ENCODE data around the gene SPATA18.
A peak's percentile ranks its signal among the peaks of the same experiment; 100 is the strongest.

SPATA18 gene

GRCh38 chr4:52015366-52015765 is 35.7 kb upstream of the SPATA18 start:
- H2BK5ac ChIP-seq (ENCODE audit: low read length), result no peak overlapping the region

GRCh38 chr4:52016981-52017380 is 34.1 kb upstream of the SPATA18 start:
- Histone ChIP-seq H2BK12ac (ENCODE audit: low read length) (no peak overlapping the region), H2AK5ac (ENCODE audit: low read depth, low read length) (no peak overlapping the region), H3K27ac (replicated peaks; ENCODE audit: low read length) (no peak overlapping the region), H2BK5ac (ENCODE audit: low read length) (no peak overlapping the region), H3K4me1 (ENCODE audit: control insufficient read depth in 2 of 2, insufficient read depth in 1 of 2, low read depth in 1 of 2, low read length in 2 of 2) (no peaks in the 10 kb centered on the region), H3K4me3 (ENCODE audit: low read length in 2 of 2) (no peak overlapping the region), H2AFZ (ENCODE audit: low read length) (no peak overlapping the region), H3K14ac (ENCODE audit: low read length) (no peak overlapping the region), H3K79me1 (ENCODE audit: low read depth, low read length) (no peaks in the 10 kb centered on the region), H3K23ac (ENCODE audit: low read depth, low read length, poor library complexity) (no peak overlapping the region), H3K4ac (ENCODE audit: low read length) (no peak overlapping the region), H3K4me2 (ENCODE audit: insufficient read depth, low read length, poor library complexity, severe bottlenecking) (no peak overlapping the region), H3K27me3 (ENCODE audit: control insufficient read depth in 3 of 3, insufficient read depth in 3 of 3, low read depth in 1 of 3, low read length in 3 of 3) (no peaks in the 10 kb centered on the region), H2BK15ac (ENCODE audit: low read length) (no peak overlapping the region), H3K18ac (ENCODE audit: low read length) (no peak overlapping the region), H3K36me3 (replicated peaks in 1 of 2; ENCODE audit: control insufficient read depth in 2 of 2, insufficient read depth in 2 of 2, low read length in 2 of 2) (peaks cover 4 to 9% of the 10 kb centered on the region in 2 donors), H3K9ac (ENCODE audit: low read depth, low read length, poor library complexity) (no peak overlapping the region), H4K91ac (ENCODE audit: low read depth, low read length, poor library complexity) (no peak overlapping the region), H3K9me3 (replicated peaks in 1 of 2; ENCODE audit: control insufficient read depth in 2 of 2, insufficient read depth in 1 of 2, low read depth in 1 of 2, low read length in 2 of 2) (no peaks in the 10 kb centered on the region), H4K8ac (ENCODE audit: low read depth, low read length) (no peak overlapping the region), H2BK120ac (ENCODE audit: low read depth, low read length) (no peak overlapping the region)
- DNase-seq (ENCODE audit: low spot score), result no peak
- no CpG with 5 or more reads among the region's 3 CpGs for WGBS, 2 donors (ENCODE audit: extremely low coverage in 2 of 2, insufficient read length in 2 of 2, insufficient replicate concordance in 1 of 2)

More at GRCh38 chr4:52015366-52015765, 35.7 kb upstream of the SPATA18 start:
- no peaks in the 10 kb centered on the region for H3K9me3 ChIP-seq (replicated peaks in 1 of 2; ENCODE audit: control insufficient read depth in 2 of 2, insufficient read depth in 1 of 2, low read depth in 1 of 2, low read length in 2 of 2)
- H2BK120ac ChIP-seq (ENCODE audit: low read depth, low read length), result no peak overlapping the region
- no peaks in the 10 kb centered on the region for H3K27me3 ChIP-seq (ENCODE audit: control insufficient read depth in 3 of 3, insufficient read depth in 3 of 3, low read depth in 1 of 3, low read length in 3 of 3)
- no peak for DNase-seq (ENCODE audit: low spot score)
- H3K14ac ChIP-seq (ENCODE audit: low read length), result no peak overlapping the region
- H2BK15ac ChIP-seq (ENCODE audit: low read length), result no peak overlapping the region
- H3K4me3 ChIP-seq (ENCODE audit: low read length in 2 of 2), result no peak overlapping the region
- no peak overlapping the region for H3K9ac ChIP-seq (ENCODE audit: low read depth, low read length, poor library complexity)
- no peak overlapping the region for H2BK12ac ChIP-seq (ENCODE audit: low read length)
- peaks cover 0 to 2% of the 10 kb centered on the region in 2 donors for H3K36me3 ChIP-seq (replicated peaks in 1 of 2; ENCODE audit: control insufficient read depth in 2 of 2, insufficient read depth in 2 of 2, low read length in 2 of 2)
- no peak overlapping the region for H3K27ac ChIP-seq (replicated peaks; ENCODE audit: low read length)
- H4K91ac ChIP-seq (ENCODE audit: low read depth, low read length, poor library complexity), result no peak overlapping the region
- peak overlapping the region; percentile 11 for H2AFZ ChIP-seq (ENCODE audit: low read length)
- WGBS, 2 donors (ENCODE audit: extremely low coverage in 2 of 2, insufficient read length in 2 of 2, insufficient replicate concordance in 1 of 2), result no CpG with 5 or more reads among the region's 7 CpGs
- H4K8ac ChIP-seq (ENCODE audit: low read depth, low read length), result no peak overlapping the region
- H3K79me1 ChIP-seq (ENCODE audit: low read depth, low read length), result no peaks in the 10 kb centered on the region
- H2AK5ac ChIP-seq (ENCODE audit: low read depth, low read length), result no peak overlapping the region
- H3K4me2 ChIP-seq (ENCODE audit: insufficient read depth, low read length, poor library complexity, severe bottlenecking), result no peak overlapping the region
- H3K4me1 ChIP-seq (ENCODE audit: control insufficient read depth in 2 of 2, insufficient read depth in 1 of 2, low read depth in 1 of 2, low read length in 2 of 2), result no peaks in the 10 kb centered on the region
- H3K18ac ChIP-seq (ENCODE audit: low read length), result no peak overlapping the region
- no peak overlapping the region for H3K4ac ChIP-seq (ENCODE audit: low read length)
- H3K23ac ChIP-seq (ENCODE audit: low read depth, low read length, poor library complexity), result no peak overlapping the region

- H3K4me3 ChIP-seq (ENCODE audit: low read length in 2 of 2), result no peak overlapping the region
- H3K4ac ChIP-seq (ENCODE audit: low read length), result no peak overlapping the region
- H3K9me3 ChIP-seq (replicated peaks in 1 of 2; ENCODE audit: control insufficient read depth in 2 of 2, insufficient read depth in 1 of 2, low read depth in 1 of 2, low read length in 2 of 2), result no peaks in the 10 kb centered on the region
- no peak overlapping the region for H3K14ac ChIP-seq (ENCODE audit: low read length)
- no peak overlapping the region for H3K18ac ChIP-seq (ENCODE audit: low read length)
- H3K79me1 ChIP-seq (ENCODE audit: low read depth, low read length), result no peaks in the 10 kb centered on the region
- H2BK5ac ChIP-seq (ENCODE audit: low read length), result no peak overlapping the region
- H4K8ac ChIP-seq (ENCODE audit: low read depth, low read length), result no peak overlapping the region
- no peak overlapping the region for H3K4me2 ChIP-seq (ENCODE audit: insufficient read depth, low read length, poor library complexity, severe bottlenecking)
- no peak for DNase-seq (ENCODE audit: low spot score)
- H3K27ac ChIP-seq (replicated peaks; ENCODE audit: low read length), result no peak overlapping the region
- no peak overlapping the region for H2AK5ac ChIP-seq (ENCODE audit: low read depth, low read length)
- H2BK12ac ChIP-seq (ENCODE audit: low read length), result no peak overlapping the region
- no peak overlapping the region for H3K23ac ChIP-seq (ENCODE audit: low read depth, low read length, poor library complexity)
- no peak overlapping the region for H2BK120ac ChIP-seq (ENCODE audit: low read depth, low read length)
- WGBS, 2 donors (ENCODE audit: extremely low coverage in 2 of 2, insufficient read length in 2 of 2, insufficient replicate concordance in 1 of 2), result no CpG with 5 or more reads among the region's 1 CpG
- H3K27me3 ChIP-seq (ENCODE audit: control insufficient read depth in 3 of 3, insufficient read depth in 3 of 3, low read depth in 1 of 3, low read length in 3 of 3), result no peaks in the 10 kb centered on the region
- no peak overlapping the region for H2BK15ac ChIP-seq (ENCODE audit: low read length)
- H3K36me3 ChIP-seq (replicated peaks in 1 of 2; ENCODE audit: control insufficient read depth in 2 of 2, insufficient read depth in 2 of 2, low read length in 2 of 2), result peaks cover 4 to 17% of the 10 kb centered on the region in 2 donors
- no peak overlapping the region for H4K91ac ChIP-seq (ENCODE audit: low read depth, low read length, poor library complexity)
- H3K4me1 ChIP-seq (ENCODE audit: control insufficient read depth in 2 of 2, insufficient read depth in 1 of 2, low read depth in 1 of 2, low read length in 2 of 2), result no peaks in the 10 kb centered on the region
- H3K9ac ChIP-seq (ENCODE audit: low read depth, low read length, poor library complexity), result no peak overlapping the region
- no peak overlapping the region for H2AFZ ChIP-seq (ENCODE audit: low read length)
These were observed 33.3 kb upstream of the SPATA18 start for GRCh38 chr4:52017814-52018213.

GRCh38 chr4:52019936-52020657 is 31.0 kb upstream of the SPATA18 start, which contains the start of gene LRRC66:
Gene LRRC66 (minus strand): TSS chr4:52020363. CDS start chr4:52017613, 2,750 bp downstream.
- H2BK12ac ChIP-seq (ENCODE audit: low read length), result no peak within 1 kb of the TSS
- no peak within 1 kb of the TSS for H2BK5ac ChIP-seq (ENCODE audit: low read length)
- no peaks in the 10 kb centered on the region for H3K4me1 ChIP-seq (ENCODE audit: control insufficient read depth in 2 of 2, insufficient read depth in 1 of 2, low read depth in 1 of 2, low read length in 2 of 2)
- no peak within 1 kb of the TSS for H2BK15ac ChIP-seq (ENCODE audit: low read length)
- no peaks in the 10 kb centered on the region for H3K9me3 ChIP-seq (replicated peaks in 1 of 2; ENCODE audit: control insufficient read depth in 2 of 2, insufficient read depth in 1 of 2, low read depth in 1 of 2, low read length in 2 of 2)
- H4K91ac ChIP-seq (ENCODE audit: low read depth, low read length, poor library complexity), result no peak within 1 kb of the TSS
- no peak within 1 kb of the TSS for H3K18ac ChIP-seq (ENCODE audit: low read length)
- H3K79me1 ChIP-seq (ENCODE audit: low read depth, low read length), result no peaks in the 10 kb centered on the region
- no peak within 1 kb of the TSS for H4K8ac ChIP-seq (ENCODE audit: low read depth, low read length)
- no peak for DNase-seq (ENCODE audit: low spot score)
- H3K4me3 ChIP-seq (ENCODE audit: low read length in 2 of 2), result no peak within 1 kb of the TSS
- H2AK5ac ChIP-seq (ENCODE audit: low read depth, low read length), result no peak within 1 kb of the TSS
- H3K23ac ChIP-seq (ENCODE audit: low read depth, low read length, poor library complexity), result no peak within 1 kb of the TSS
- H2BK120ac ChIP-seq (ENCODE audit: low read depth, low read length), result no peak within 1 kb of the TSS
- H3K27ac ChIP-seq (replicated peaks; ENCODE audit: low read length), result no peak within 1 kb of the TSS
- H3K9ac ChIP-seq (ENCODE audit: low read depth, low read length, poor library complexity), result no peak within 1 kb of the TSS
- peaks cover 8 to 40% of the 10 kb centered on the region in 2 donors for H3K36me3 ChIP-seq (replicated peaks in 1 of 2; ENCODE audit: control insufficient read depth in 2 of 2, insufficient read depth in 2 of 2, low read length in 2 of 2)
- no peak within 1 kb of the TSS for H3K14ac ChIP-seq (ENCODE audit: low read length)
- no peak within 1 kb of the TSS for H2AFZ ChIP-seq (ENCODE audit: low read length)
- H3K4me2 ChIP-seq (ENCODE audit: insufficient read depth, low read length, poor library complexity, severe bottlenecking), result no peak within 1 kb of the TSS
- no peaks in the 10 kb centered on the region for H3K27me3 ChIP-seq (ENCODE audit: control insufficient read depth in 3 of 3, insufficient read depth in 3 of 3, low read depth in 1 of 3, low read length in 3 of 3)
- WGBS, 2 donors (ENCODE audit: extremely low coverage in 2 of 2, insufficient read length in 2 of 2, insufficient replicate concordance in 1 of 2), result no CpG with 5 or more reads among the region's 6 CpGs
- no peak within 1 kb of the TSS for H3K4ac ChIP-seq (ENCODE audit: low read length)

Data from neuronal stem cell (in vitro differentiated cells).